GM18502 (cell line): ENCODE measurements around the gene CDH22.

Experiments
- ATAC-seq: cut with Tn5 transposase; IDR thresholded peaks from one replicate; pipeline ENCODE4 v1.9.1; 2021; ENCODE audit warnings: mild to moderate bottlenecking; ENCODE audit not compliant: unreplicated experiment, poor library complexity

The CDH22 gene

GRCh38 chr20:46178891-46179290 is 129.4 kb downstream of the CDH22 start:
- ATAC-seq: no peak

- ATAC-seq: no peak
Observed at GRCh38 chr20:46177768-46178167, 130.5 kb downstream of the CDH22 start.

- no peak for ATAC-seq
Observed at GRCh38 chr20:46176739-46177378, 131.4 kb downstream of the CDH22 start.

DNA sequence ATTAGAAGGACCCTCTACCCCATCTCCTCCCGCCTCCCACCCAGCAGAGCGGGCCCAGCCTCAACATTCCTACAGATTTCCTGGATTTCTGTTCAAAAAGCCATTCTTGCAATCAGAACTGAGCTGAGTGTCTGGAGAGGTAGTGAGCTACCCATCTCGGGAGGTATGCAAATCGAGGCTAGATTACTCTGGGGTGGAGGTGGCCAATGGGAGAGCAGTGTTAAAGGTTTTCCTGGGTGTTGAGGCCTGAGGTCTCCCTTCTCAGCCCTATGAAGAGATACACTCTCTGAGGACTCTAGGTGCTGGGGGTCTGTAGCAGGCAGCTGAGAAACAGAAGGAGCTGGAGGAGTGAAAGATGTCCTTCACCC is 133.2 kb downstream of the CDH22 start:
- no peak for ATAC-seq

DNA sequence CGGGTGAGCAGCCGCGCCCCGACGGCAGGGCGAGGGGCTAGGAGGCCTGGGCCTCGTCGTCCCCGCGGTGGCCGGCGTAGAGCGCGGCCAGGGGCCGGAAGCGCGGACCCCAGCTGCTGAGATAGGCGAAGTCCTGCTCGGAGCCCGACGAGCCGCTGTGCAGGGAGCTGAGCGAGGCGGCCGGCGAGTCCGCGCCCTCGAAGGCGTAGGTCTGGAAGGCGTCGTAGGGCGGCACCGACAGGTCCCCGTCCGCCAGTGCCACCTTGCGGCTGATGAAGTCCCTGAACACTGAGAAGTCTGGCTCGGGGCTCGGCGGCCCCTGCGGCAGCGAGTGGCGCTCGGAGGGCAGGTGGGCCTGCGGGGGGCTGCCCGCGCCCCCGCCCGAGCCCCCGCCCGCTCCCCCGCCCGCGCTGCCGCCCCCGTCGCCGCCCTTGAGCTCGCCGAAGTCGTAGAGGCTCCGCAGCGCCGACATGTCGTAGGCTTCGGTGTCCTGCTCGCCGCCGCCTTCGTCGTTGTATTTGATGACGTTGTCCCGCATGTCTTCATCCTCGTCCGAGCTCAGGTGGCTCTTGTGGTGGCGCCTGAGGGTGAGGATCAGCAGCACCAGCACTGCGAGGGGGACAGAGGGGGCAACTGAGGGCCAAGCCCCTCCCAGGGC is 133.7 kb downstream of the CDH22 start:
- no peak for ATAC-seq

DNA sequence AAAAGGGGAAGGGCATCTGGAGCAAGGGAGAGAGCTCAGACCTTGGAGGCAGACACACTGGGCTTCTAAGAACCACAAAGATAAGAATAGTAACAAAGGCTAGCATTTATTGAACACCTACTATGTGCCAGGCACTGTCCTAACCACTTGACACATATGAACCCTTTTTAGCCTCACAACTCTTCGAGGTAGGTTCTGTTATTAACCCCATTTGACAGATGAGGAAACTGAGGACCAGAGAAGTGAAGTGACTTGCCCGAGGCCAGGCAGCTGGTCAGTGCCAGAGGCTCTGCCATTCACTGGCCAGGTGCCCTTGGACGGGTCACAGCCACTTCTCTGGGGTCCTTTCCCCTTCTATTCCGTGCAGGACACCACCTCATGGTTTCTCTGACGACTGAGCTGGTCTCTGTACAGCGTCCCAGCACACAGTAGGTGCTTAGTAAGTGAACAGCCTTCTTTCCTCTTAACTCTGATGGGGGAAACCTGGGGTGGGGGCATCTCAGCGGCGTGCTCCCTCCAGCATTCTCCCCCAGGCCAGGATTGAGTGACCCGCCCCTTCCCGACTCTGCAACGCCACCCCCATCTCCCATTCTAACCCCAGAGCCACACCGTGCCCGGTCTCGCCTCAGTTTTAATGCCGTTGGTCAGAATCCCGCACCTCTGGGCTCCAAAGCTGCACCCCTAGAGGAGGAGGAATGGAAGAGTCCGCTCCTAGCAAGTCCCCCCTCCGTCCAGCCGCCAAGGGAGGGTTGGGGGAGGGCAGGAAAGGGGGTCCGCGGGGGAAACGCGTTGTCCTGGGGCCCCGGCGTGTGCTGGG is 134.4 kb downstream of the CDH22 start:
- no peak for ATAC-seq

GRCh38 chr20:46172961-46173536 is 135.2 kb downstream of the CDH22 start:
- ATAC-seq: no peak

DNA sequence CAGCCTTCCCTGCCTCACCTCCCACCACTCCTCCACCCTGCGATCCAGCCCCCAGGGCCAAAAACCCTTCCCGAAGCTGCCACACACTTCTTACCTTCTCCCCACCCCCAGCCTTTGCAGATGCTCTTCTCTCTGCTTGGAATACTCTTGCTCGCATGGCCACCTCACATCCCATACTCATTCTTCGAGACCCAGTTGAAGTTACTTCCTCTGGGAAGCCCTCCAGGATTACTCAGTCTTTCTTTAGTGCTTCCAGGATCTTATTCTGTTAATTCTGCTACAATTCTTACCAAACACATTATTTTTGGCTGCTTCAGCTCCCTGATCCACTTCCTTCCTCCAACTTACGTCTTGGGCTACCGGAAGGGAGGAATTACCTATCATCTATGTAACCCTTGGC is 135.8 kb downstream of the CDH22 start:
- ATAC-seq: no peak

GRCh38 chr20:46171909-46172308 is 136.4 kb downstream of the CDH22 start:
- no peak for ATAC-seq

- ATAC-seq: no peak
Observed at GRCh38 chr20:46171476-46171875, 136.8 kb downstream of the CDH22 start.

- ATAC-seq: no peak
Observed at GRCh38 chr20:46169245-46170171, 138.8 kb downstream of the CDH22 start.

DNA sequence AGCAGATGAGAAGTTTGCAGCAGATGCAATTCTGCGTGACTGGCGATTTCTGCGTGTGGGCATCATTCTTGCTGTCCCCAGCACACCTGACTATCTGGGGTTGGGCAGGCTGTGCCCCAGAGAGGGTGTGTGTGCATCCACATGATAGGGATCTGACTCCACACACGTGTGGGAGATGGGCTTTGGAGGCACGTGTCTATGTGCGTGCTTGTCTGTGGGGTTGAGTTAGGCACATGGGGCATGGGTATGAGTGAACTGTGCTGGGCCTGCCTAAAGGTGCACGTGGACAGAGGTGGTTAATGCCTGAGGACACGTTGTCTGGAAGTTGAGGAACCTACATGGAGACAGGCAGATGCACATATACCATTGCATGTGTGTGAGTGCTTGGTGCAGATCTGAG is 139.9 kb downstream of the CDH22 start:
- ATAC-seq: no peak

GRCh38 chr20:46167080-46167479 is 141.2 kb downstream of the CDH22 start:
- ATAC-seq: no peak

DNA sequence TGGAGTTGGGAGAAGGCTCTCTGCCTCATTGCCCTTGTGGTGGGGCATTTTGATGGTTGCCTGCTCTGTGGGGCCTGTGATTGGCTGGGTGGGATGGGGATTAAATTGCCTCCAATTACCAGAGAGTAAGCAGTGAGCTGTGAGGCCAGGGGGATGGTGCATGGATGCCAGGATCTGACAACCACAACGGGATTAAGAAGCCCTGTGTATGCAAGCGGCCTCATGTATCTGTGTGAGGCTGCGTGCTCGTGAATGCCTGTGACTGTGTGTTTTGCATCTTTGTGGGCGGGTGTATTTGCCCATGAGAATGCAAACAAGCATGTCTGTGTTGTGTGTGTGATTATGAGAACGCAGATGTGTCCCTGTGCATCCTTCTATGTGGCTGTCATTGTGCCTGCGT is 144.0 kb downstream of the CDH22 start:
- no peak for ATAC-seq

DNA sequence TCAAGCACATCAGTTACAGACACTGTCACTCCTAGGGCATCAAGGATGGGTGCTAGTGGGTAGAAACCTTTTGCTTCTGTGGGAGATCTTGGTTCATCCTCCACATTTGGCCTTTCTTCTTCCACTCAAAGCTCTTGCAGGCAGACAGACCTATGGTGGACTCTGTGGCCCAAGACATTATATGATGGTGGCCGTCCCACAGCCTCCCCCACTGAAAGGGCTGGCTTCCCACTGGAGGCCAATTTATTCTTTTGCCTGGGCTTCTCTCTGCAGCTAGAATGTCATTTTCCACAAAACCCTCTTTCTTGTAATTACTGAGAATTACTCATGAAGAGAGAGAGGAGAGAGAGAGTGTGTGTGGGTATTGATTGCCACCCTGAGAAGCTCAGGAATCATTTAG is 146.4 kb downstream of the CDH22 start:
- ATAC-seq: no peak

DNA sequence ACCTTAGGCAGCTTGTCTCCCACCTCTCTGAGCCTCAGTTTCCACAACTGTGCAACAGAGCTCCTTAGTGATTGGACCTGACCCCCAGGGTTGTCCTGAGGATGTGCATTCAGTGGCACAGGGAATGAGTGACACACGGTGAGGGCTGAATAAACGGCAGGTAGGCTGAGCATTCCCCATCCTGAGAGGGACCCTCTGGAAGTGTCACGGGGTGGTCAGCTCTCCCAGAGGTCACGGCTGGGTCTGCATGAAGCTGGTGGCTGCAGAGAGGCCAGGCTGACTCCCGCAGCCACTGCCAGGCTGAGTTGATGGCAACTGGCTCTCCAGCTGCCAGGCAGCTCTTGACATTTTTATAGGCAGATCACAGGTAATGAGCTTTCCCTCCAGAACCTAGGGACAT is 147.6 kb downstream of the CDH22 start:
- ATAC-seq: no peak

DNA sequence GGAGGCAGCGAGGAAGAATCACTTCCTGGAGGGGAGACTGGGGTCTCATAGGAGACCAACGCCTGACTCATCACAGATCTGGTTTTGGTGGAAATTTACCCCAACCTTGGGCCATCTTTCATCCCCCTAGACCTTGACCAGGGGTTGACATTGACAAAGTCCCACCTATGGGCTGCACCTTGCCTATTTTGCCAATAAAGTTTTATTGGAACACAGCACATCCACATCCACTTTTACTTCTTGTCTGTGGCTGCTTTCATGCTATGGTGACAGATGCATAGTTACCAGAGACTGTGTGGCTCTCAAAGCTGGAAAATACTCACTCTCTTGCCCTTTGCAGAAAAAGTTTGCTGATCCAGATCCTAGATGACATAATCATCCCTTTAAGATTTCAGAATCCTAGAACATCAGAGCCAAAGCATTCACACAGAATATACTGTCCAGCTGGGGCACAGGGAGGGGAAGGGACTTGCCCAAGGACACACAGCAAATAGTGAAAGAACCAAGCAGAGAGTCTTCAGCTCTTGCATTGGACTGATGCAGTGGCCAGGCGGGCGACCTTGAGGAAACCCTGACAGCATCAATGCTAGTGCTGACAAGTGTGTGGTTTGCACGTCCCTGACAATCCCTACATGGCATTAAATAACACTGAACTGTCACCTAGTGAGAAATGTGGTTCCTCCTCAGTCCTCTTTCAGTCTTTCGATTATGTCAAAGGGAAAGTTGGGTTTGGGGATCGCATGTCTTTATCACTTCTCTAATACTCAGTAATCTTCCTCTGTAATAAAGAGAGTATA is 149.0 kb downstream of the CDH22 start:
- ATAC-seq: no peak

- no peak for ATAC-seq
Observed at GRCh38 chr20:46158476-46158987, 149.8 kb downstream of the CDH22 start.

- no peak for ATAC-seq
Observed at GRCh38 chr20:46157625-46158024, 150.7 kb downstream of the CDH22 start.
